GM20431 (cell line): Measurements from ENCODE around the gene SMAD9.

Experiments
- in situ Hi-C: fragments of 300-500 bp; cut with MseI, MboI; formaldehyde crosslinking; loops from one replicate; pipeline ENCODE4 v1.15.0; 2020; ENCODE audit warnings: low sequenced_read_pairs; ENCODE audit not compliant: unreplicated experiment

SMAD9 gene

GRCh38 chr13:36870050-36870692, 49.9 kb downstream of the SMAD9 start:
- in situ Hi-C loops, result no loop called here

GRCh38 chr13:36866232-36866631, 53.8 kb downstream of the SMAD9 start:
- in situ Hi-C loops, result no loop called here

GRCh38 chr13:36865265-36865664, 54.8 kb downstream of the SMAD9 start:
- in situ Hi-C loops, result no loop called here

- in situ Hi-C loops, result no loop called here
Observed at GRCh38 chr13:36862722-36863121, 57.3 kb downstream of the SMAD9 start.

- in situ Hi-C loops, result no loop called here
Observed at GRCh38 chr13:36862002-36862685, 57.9 kb downstream of the SMAD9 start.

- in situ Hi-C loops, result loop anchor here (10.0 kb wide), 1 partner anchor 126 kb away; no protein-coding TSS in a partner anchor
Observed at GRCh38 chr13:36859259-36859658, 60.8 kb downstream of the SMAD9 start.

GRCh38 chr13:36858290-36858689, 61.7 kb downstream of the SMAD9 start:
- in situ Hi-C loops, result loop anchor here (10.0 kb wide), 1 partner anchor 127 kb away; no protein-coding TSS in a partner anchor

- in situ Hi-C loops, result loop anchor here (10.0 kb wide), 1 partner anchor 128 kb away; no protein-coding TSS in a partner anchor
Observed at GRCh38 chr13:36857253-36857652, 62.8 kb downstream of the SMAD9 start.

GRCh38 chr13:36850790-36851438, 69.1 kb downstream of the SMAD9 start:
- in situ Hi-C loops, result loop anchor here (10.0 kb wide), 1 partner anchor 134 kb away; no protein-coding TSS in a partner anchor

- in situ Hi-C loops, result no loop called here
Observed at GRCh38 chr13:36848199-36848982, 71.6 kb downstream of the SMAD9 start.

- in situ Hi-C loops, result no loop called here
Observed at GRCh38 chr13:36847606-36848005, 72.4 kb downstream of the SMAD9 start.

- in situ Hi-C loops, result no loop called here
Observed at GRCh38 chr13:36841391-36841790, 78.6 kb downstream of the SMAD9 start.

GRCh38 chr13:36840718-36841250, 79.3 kb downstream of the SMAD9 start:
- in situ Hi-C loops, result no loop called here

GRCh38 chr13:36839981-36840380, 80.1 kb downstream of the SMAD9 start:
- in situ Hi-C loops, result no loop called here

- in situ Hi-C loops, result no loop called here
Observed at GRCh38 chr13:36839281-36839680, 80.8 kb downstream of the SMAD9 start.

GRCh38 chr13:36837354-36838092, 82.5 kb downstream of the SMAD9 start:
- in situ Hi-C loops, result no loop called here

GRCh38 chr13:36834299-36834698, 85.7 kb downstream of the SMAD9 start:
- in situ Hi-C loops, result no loop called here

GRCh38 chr13:36831291-36831690, 88.7 kb downstream of the SMAD9 start:
- in situ Hi-C loops, result no loop called here

- in situ Hi-C loops, result no loop called here
Observed at GRCh38 chr13:36829753-36830152, 90.3 kb downstream of the SMAD9 start.
